ENCODE measurements around the gene BLCAP.

Gene BLCAP

DNA sequence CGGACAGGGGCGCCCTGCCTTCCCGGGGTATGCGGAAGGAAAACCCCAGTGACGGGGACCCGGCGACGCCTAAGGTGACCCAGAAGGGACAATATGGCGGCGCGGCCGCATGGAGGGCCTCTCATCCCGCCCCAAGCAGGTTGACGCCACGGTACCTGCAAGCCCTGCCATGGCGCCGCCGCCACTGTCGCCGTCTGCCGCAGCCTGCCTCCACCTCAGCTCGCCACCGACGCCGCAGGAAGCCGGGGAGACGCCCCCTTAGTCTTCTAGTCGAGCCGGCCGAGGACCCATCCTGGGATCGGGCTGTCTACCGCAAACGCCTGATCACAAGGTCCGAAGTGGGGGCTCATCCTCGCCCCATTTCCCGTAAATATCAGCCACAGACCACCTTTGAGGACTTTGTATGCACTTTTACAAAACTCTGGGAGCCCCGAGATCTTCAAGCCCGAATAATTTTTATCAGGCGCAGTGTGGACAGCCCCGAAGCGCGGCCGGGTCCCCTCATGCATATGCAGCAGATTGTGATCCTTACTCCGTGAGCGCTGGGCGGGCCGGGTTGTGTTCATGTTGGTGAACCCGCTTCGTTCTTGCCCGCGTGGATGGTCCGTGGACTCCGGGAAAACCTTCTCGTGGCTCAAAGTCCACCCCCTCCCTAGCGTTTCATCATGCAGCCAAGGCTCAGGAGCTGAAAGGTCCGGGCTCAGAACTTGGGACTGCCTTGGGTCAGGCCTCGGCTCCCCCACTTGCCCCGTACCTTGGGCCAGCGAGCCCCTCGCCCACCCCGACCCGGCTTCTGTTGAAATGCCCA lies at the start of gene BLCAP (continued):
- TF ChIP-seq KLF10 (tag by site-specific recombination; IDR thresholded peaks at IDR 0.05) (peak; percentile 82), OSR2 (tag by site-specific recombination; IDR thresholded peaks at IDR 0.05) (no peak), ZNF747 (tag by site-specific recombination; IDR thresholded peaks at IDR 0.05) (no peak), ZNF692 (tag by site-specific recombination; IDR thresholded peaks at IDR 0.05) (no peak), ZNF324 (tag by site-specific recombination; IDR thresholded peaks at IDR 0.05) (no peak), BCL11A (tag by site-specific recombination; IDR thresholded peaks at IDR 0.05; ENCODE audit: low read depth) (no peak), PRDM10 (tag by site-specific recombination; IDR thresholded peaks at IDR 0.05) (peak; percentile 60), PRDM2 (tag by site-specific recombination; IDR thresholded peaks at IDR 0.05; ENCODE audit: borderline replicate concordance) (no peak), KLF7 (tag by site-specific recombination; IDR thresholded peaks at IDR 0.05; ENCODE audit: borderline replicate concordance) (peak; percentile 50; the same call in 1 of the 2 replicates), PRDM6 (tag by site-specific recombination; IDR thresholded peaks at IDR 0.05) (no peak), ZNF624 (tag by site-specific recombination; IDR thresholded peaks at IDR 0.05) (no peak), ZNF19 (tag by site-specific recombination; IDR thresholded peaks at IDR 0.05; ENCODE audit: low read depth) (no peak), ZNF768 (tag by site-specific recombination; IDR thresholded peaks at IDR 0.05) (no peak), ZNF580 (tag by site-specific recombination; IDR thresholded peaks at IDR 0.05) (no peak), ZEB2 (tag by site-specific recombination; IDR thresholded peaks at IDR 0.05) (peak; percentile 65; the same call in 1 of the 2 replicates), ZBTB48 (tag by site-specific recombination; IDR thresholded peaks at IDR 0.05) (peak; percentile 49; the same call in 1 of the 2 replicates), IKZF3 (tag by site-specific recombination; IDR thresholded peaks at IDR 0.05) (no peak), KLF17 (tag by site-specific recombination; IDR thresholded peaks at IDR 0.05) (peak; percentile 41), ZNF214 (tag by site-specific recombination; IDR thresholded peaks at IDR 0.05; ENCODE audit: borderline replicate concordance) (no peak), ZNF394 (tag by site-specific recombination; IDR thresholded peaks at IDR 0.05; ENCODE audit: borderline replicate concordance) (peak; percentile 67; the same call in 1 of the 2 replicates), SCRT1 (tag by site-specific recombination; IDR thresholded peaks at IDR 0.05; ENCODE audit: borderline replicate concordance) (no peak), ZNF660 (tag by site-specific recombination; IDR thresholded peaks at IDR 0.05) (no peak), ZNF654 (tag by site-specific recombination; IDR thresholded peaks at IDR 0.05; ENCODE audit: low read depth) (no peak), ZBTB8A (tag by site-specific recombination; IDR thresholded peaks at IDR 0.05) (0 out of 2 replicates have a peak, but pooled peaks have one; percentile 37)

All from HEK293 (cell line).